Measurements from ENCODE around the gene ZBTB8B.
"Not testable (repeated sequence)": the region's sequence is repeated elsewhere in the genome, so short reads cannot be mapped to it uniquely, and the experiment has no call there.

DNA sequence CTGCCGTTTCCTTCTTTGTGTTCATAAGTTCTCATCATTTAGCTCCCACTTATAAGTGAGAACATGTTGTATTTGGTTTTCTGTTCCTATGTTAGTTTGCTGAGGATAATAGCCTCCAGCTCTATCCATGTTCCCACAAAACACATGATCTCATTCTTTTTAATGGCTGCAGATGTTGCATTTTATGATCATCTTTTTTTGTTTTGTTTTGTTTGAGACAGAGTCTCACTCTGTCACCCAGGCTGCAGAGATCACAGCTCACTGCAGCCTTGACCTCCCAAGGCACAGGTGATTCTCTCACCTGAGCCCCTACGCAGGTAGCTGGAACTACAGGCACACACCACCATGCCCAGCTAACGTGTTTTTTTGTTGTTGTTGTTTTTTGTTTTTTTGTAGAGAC, 16.9 kb downstream of the ZBTB8B start:
- TF ChIP-seq POLR2A (IDR thresholded peaks at IDR 0.05): not testable (repeated sequence)
- TF ChIP-seq, protein P1, sequence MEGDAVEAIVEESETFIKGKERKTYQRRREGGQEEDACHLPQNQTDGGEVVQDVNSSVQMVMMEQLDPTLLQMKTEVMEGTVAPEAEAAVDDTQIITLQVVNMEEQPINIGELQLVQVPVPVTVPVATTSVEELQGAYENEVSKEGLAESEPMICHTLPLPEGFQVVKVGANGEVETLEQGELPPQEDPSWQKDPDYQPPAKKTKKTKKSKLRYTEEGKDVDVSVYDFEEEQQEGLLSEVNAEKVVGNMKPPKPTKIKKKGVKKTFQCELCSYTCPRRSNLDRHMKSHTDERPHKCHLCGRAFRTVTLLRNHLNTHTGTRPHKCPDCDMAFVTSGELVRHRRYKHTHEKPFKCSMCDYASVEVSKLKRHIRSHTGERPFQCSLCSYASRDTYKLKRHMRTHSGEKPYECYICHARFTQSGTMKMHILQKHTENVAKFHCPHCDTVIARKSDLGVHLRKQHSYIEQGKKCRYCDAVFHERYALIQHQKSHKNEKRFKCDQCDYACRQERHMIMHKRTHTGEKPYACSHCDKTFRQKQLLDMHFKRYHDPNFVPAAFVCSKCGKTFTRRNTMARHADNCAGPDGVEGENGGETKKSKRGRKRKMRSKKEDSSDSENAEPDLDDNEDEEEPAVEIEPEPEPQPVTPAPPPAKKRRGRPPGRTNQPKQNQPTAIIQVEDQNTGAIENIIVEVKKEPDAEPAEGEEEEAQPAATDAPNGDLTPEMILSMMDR (IDR thresholded peaks at IDR 0.05): not testable (repeated sequence)
